GM18517 (cell line): ENCODE results near the gene R3HDM1.
"Not testable (repeated sequence)": the region's sequence is repeated elsewhere in the genome, so short reads cannot be mapped to it uniquely, and the experiment has no call there.

Experiments used
- ATAC-seq: cut with Tn5 transposase; IDR thresholded peaks from one replicate; pipeline ENCODE4 v1.9.1; 2021; ENCODE audit warnings: mild to moderate bottlenecking, moderate library complexity; ENCODE audit not compliant: unreplicated experiment

Gene R3HDM1

GRCh38 chr2:135531231-135532197 lies at the start of gene R3HDM1:
Gene R3HDM1, plus strand, starts transcription at chr2:135531484. Its CDS starts 73,362 bp downstream, at chr2:135604846.
- ATAC-seq, result peak; percentile 82

GRCh38 chr2:135485441-135485840 lies 45.8 kb upstream of the R3HDM1 start:
- no peak for ATAC-seq

DNA sequence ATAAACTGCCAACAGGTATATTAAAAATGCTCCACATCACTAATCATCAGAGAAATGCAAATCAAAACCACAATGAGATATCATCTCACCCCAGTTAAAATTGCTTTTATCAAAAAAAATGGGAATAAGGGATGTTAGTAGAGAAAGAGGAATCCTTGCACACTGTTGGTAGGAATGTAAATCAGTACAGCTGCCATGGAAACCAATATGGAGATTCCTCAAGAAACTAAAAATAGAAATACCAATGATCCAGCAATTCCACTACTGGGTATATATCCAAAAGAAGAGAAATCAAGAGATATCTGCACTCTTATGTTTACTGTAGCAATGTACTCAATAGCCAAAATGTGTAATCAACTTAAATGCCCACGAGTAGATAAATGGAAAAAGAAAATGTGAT lies 40.9 kb upstream of the R3HDM1 start:
- no peak for ATAC-seq

DNA sequence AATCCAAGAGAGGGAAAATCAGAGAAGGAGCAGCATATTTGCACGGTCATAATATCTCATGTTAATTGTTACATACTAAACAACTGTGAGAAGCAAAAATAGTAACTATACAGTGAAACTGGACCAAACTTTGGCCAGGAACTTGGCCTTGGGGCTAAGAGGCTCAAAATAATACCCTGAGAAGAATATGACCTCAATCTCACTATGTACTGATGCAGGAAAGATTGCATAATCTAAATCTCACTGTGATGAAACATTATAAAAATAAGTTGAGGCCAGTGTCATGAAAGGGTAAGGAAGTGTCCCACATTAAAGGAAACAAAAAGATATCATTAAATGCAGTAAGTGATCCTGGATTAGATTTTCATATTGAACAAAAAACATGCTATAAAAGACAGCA lies 36.8 kb upstream of the R3HDM1 start:
- no peak for ATAC-seq

- ATAC-seq, result no peak
These were observed 36.4 kb upstream of the R3HDM1 start for GRCh38 chr2:135494917-135495316.

- ATAC-seq, result not testable (repeated sequence)
These were observed 32.7 kb upstream of the R3HDM1 start for GRCh38 chr2:135498588-135498987.

- no peak for ATAC-seq
These were observed 26.5 kb upstream of the R3HDM1 start for GRCh38 chr2:135504811-135505210.

GRCh38 chr2:135510577-135510976 lies 20.7 kb upstream of the R3HDM1 start:
- no peak for ATAC-seq

GRCh38 chr2:135512099-135512498 lies 19.2 kb upstream of the R3HDM1 start:
- no peak for ATAC-seq

GRCh38 chr2:135525786-135526185 lies 5.5 kb upstream of the R3HDM1 start:
- peak; percentile 22 for ATAC-seq

DNA sequence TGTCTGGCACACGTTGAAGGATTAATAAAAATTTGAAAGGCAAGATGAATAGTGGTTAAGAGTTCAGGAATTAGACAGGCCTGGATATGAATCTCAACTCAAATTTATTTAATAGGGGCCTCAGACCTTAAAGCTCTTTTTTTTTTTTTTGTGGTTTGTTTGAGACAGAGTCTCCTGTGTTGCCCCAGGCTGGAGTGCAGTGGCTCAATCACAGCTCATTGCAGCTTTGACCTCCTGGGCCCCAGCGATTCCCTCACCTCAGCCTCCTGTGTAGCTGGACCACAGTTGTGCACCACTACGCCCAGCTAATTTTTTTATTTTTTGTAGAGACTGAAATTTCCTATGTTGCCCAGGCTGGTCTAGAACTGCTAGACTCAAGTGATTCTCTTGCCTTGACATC lies 3.3 kb upstream of the R3HDM1 start:
- ATAC-seq, result no peak

GRCh38 chr2:135530313-135531230 lies 712 bp upstream of the R3HDM1 start, which contains the start of gene ZRANB3:
Gene ZRANB3, minus strand, starts transcription at chr2:135531218.
- ATAC-seq, result peak; percentile 75

DNA sequence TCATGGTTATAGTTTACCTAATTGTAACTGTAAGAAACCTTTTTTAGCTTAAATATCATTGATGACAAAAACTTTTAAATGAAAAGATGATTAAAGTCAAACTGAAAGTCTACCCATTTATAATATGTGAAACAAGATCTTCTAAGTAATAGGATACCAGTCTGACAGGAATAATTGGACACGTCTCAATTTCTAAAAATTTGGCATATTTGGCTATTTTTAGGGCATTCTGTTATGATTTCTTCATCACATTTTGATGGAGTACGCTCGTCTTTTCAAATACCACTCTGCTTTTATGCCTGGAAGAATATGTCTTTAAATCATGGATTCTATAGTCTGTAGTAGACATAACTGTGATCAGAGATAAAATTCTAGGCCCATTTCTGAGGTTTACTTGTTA lies 1.3 kb downstream of the R3HDM1 start:
- ATAC-seq, result no peak

GRCh38 chr2:135533545-135533944 lies 2.3 kb downstream of the R3HDM1 start:
- not testable (repeated sequence) for ATAC-seq

DNA sequence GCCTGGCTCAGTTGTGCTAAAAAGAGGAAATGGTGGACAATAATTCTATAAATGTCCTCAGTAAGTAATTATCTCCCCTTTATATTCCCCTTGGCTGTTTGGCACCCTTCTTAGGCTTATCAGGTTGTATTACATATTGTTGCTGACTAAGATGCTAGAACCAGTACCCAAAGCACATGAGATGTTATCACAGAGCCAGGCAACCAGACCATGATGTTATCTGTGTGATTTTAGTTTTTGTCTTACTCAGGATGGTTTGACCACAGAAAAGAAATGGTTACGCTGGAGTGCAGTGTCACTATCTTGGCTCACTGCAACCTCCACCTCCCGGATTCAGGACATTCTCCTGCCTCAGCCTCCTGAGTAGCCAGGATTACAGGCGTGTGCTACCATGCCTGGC lies 15.2 kb downstream of the R3HDM1 start:
- ATAC-seq, result no peak

DNA sequence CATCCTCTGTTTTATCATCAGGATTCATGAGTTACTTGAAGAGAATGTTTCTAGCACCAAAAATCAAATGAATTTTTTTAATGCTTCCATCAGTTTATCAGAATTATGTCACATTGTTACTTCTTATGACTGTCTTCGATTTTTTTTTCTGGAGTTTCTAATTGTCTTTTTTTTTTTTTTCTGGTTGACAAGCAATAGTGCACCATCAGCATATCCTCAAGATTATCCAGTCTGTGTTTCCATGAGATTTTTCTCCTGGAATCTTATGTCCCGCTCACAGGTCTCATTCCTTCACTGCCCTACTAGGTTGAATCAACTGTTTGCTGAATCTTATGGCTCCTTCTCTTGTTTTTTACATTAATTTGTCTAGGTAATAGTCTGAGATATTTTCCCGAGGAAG lies 16.0 kb downstream of the R3HDM1 start:
- ATAC-seq, result no peak

GRCh38 chr2:135551356-135551755 lies 20.1 kb downstream of the R3HDM1 start:
- no peak for ATAC-seq

DNA sequence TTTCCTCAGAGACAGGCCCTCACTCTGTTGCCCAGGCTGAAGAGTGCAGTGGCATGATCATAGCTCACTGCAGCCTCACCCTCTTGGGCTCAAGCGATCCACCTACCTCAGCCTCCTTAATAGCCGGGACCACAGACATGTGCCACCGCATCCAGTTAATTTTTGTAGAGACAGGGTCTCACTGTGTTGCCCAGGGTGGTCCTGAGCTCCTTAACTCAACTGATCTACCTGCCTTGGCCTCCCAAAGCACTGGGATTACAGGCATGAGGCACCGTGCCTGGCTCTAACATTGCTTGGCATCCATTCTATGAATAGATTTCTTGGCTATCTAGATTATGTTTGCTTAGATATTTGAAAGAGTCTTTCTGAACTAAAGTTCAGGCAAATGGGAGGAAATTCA lies 21.6 kb downstream of the R3HDM1 start:
- no peak for ATAC-seq

GRCh38 chr2:135555311-135555710 lies 24.0 kb downstream of the R3HDM1 start:
- ATAC-seq, result no peak

DNA sequence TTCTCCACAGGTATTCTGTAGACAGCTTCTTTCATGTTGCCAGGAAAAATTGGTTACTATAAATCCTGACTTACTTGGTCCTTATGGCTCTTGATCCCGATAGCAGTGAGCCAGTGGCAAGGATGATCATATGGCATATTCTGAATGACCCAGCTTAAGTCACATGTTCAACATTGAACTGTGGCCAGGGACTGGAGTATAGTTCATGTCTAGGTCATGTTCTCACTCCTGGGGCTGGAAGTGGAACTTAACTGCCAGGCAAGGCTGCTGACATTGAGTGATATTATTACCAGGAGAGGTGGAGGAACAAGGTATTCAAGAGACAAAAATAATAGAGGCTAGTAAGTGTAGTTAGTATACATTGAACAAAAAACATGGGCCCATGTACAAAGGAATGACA lies 26.2 kb downstream of the R3HDM1 start:
- ATAC-seq, result no peak

GRCh38 chr2:135561925-135562324 lies 30.6 kb downstream of the R3HDM1 start:
- ATAC-seq, result no peak
